AG09309 (cell line): ENCODE results near the gene TMEM198.

Source experiments
- DNase-seq: peaks from one replicate; pipeline ENCODE4 v3.0.0-alpha.2; 2010; ENCODE audit warnings: low read depth
- H3K4me3 ChIP-seq: 2 replicates; pipeline ENCODE4 v1.5.1; 2011; ENCODE audit warnings: mild to moderate bottlenecking, low read depth, low read length, moderate library complexity; ENCODE audit not compliant: control insufficient read depth
- CTCF ChIP-seq: IDR thresholded peaks from 2 replicates; pipeline ENCODE4 v1.5.1; 2011; ENCODE audit warnings: mild to moderate bottlenecking, low read depth, low read length, inconsistent platforms; ENCODE audit not compliant: insufficient read depth, control insufficient read depth; ENCODE audit errors: missing control alignments

The TMEM198 gene

GRCh38 chr2:219532378-219532649 lies 11.5 kb upstream of the TMEM198 start:
- no peak for DNase-seq
- TF ChIP-seq CTCF, result no peak
- no peak overlapping the region for H3K4me3 ChIP-seq

- DNase-seq, result no peak
- H3K4me3 ChIP-seq, result no peak overlapping the region
- TF ChIP-seq CTCF, result no peak
Measured at GRCh38 chr2:219533930-219534661, 9.7 kb upstream of the TMEM198 start.

- no peak for TF ChIP-seq CTCF
- no peak for DNase-seq
- no peak overlapping the region for H3K4me3 ChIP-seq
Measured at GRCh38 chr2:219536425-219536824, 7.4 kb upstream of the TMEM198 start.

GRCh38 chr2:219536967-219537366 lies 6.9 kb upstream of the TMEM198 start:
- DNase-seq, result no peak
- no peak for TF ChIP-seq CTCF
- no peak overlapping the region for H3K4me3 ChIP-seq

- no peak for TF ChIP-seq CTCF
Measured at GRCh38 chr2:219537657-219538488, 6.0 kb upstream of the TMEM198 start.

GRCh38 chr2:219538504-219538951 lies 5.3 kb upstream of the TMEM198 start:
- DNase-seq, result no peak
- TF ChIP-seq CTCF, result no peak
- H3K4me3 ChIP-seq, result no peak overlapping the region

More at GRCh38 chr2:219537657-219538488, 6.0 kb upstream of the TMEM198 start:
- H3K4me3 ChIP-seq, result no peak overlapping the region
- no peak for DNase-seq
